ENCODE data around the gene CUBN.

Gene CUBN

DNA sequence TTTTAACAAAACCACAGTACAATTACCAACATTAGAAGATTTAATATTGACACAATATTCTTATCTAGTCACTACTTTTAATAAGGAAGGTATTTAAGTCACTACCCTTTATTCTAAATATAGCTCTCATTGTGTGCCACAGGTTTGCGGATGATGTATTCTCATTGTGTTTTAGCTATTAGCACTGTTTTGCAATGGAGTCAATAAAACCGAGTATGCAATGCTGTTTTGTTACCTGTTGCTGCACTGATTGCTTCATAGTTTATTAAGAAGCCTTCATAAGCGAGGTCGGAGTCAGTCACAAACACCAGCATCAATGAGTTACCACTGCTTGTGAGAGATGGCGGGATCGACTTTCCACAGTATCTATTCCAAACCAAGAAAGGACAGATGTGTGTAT, 64.3 kb downstream of the CUBN start:
- no peak for DNase-seq

DNA sequence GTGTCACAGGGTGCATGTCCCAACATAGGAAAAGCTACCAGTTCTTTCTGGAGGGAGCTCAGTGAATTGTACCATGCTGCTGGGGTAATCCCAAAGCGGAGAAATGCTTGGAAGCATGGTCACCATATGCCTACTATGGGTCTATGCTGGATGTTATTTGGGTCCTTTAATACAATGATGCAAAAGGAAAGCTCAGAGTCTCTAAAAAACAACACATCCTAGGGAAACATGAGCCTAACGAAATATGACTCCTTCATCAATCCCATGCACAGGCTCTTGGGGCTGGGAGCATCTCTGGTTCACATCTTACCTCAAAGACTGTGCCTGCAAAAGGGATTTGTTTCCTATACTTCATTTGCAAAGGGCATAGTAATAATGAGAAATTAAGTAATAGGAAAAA, 65.2 kb downstream of the CUBN start:
- no peak for DNase-seq

GRCh38 chr10:17062955-17063484, 66.6 kb downstream of the CUBN start:
- DNase-seq = no peak

GRCh38 chr10:17062493-17062892, 67.1 kb downstream of the CUBN start:
- DNase-seq = no peak

GRCh38 chr10:17062009-17062408, 67.6 kb downstream of the CUBN start:
- DNase-seq = no peak

DNA sequence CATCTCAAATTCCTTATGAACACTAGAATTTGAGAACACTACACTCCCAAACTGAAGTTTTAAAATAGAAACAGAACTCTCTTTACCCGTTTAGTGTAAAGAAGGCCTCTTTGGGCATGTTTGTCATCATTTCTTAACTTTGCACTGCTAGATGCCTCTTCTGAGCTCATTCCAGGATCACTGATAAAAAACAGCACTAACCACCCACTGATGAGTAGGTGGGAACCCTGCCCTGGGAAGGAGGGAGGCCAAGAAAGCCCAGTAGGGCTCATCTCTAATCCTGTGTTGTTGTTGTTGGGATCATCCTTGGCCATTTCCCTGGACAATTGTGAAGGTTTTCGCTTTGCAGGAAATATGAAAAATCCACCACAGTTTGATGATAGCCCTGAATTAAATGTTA, 68.2 kb downstream of the CUBN start:
- no peak for DNase-seq

DNA sequence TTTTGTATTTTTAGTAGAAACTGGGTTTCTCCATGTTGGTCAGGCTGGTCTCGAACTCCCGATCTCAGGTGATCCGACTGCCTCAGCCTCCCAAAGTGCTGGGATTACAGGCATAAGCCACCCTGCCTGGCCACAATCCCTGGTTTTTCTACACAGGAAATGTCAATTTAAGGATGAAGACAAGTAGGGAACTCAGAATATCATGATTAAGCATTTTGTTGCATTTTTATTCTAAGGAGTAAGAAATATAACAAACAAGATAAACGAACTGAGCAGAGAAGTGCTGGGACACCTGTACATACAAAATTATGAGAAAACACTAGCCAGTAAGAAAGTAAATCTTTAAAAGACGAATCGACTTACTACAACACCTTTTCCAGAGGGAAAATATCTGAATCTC, 69.3 kb downstream of the CUBN start:
- DNase-seq = no peak

DNA sequence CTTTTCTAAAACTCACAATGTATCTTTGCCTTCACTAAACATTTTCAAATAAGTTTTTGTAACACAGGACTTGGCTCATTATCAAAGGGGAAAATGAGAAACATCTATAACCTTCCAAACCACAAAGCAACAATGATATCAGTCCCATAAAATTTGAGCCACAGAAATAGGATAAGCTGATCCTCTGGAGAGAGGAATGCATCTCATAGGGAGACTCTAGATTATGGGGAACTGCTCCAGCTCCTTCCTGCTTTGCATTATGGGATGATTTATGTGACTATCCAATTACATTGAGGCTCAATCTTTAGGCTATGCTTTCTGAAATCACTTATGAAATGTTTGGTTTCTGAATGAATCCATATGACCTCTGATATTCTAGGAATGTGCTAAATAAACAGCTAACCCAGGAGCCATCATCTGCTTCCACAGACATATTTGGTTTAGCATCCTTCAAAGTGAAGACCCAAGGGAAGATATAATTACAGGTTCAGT, 70.4 kb downstream of the CUBN start:
- no peak for DNase-seq

DNA sequence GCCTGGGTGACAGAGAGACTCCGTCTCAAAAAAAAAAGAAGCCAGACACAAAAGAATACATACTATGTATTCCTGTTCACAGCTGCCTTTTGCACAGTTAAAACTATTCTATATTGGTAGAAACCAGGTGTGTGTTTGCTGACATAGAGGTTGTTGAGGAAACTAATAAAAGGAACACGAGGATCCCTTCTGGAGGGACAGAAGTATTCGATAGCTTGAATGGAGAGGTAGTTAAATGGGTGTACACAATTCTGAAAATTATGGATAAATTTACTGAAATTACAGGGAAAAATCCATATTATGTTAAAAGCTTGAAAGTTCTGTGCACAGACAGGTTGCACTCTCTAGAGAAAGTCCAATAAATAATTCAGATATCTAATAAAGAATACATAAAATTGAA, 71.5 kb downstream of the CUBN start:
- DNase-seq = no peak

DNA sequence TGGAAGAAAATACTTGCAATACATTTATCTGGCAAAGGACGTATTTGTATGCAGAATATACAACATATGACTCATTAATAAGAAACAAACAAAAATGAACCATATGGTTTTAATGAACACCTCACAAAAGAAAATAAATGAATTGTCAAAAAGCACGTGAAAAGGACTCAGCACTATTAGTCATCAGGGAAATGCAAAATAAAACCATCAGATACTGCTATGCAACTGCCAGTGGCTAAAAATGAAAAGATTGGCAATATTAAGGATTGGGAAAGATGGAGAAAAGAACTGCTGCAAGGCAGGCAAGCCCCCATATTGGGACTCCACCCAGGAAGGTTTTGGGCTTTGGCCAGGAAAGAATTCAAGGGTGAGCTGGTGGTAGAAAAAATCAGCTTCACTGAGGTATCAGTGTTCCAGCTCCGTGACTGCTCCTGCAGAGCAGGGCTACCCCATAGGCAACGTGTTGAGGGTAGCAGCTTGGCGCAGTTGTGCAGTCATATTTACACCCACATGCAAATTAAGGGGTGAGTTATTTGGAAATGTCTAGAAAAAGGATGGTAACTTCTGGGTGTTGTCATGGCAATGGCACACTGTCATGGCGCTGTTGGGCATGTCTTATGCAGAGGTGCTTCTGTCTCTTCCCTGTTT, 72.7 kb downstream of the CUBN start:
- DNase-seq = no peak

- DNase-seq = no peak
Observed at GRCh38 chr10:17053513-17053912, 76.1 kb downstream of the CUBN start.

DNA sequence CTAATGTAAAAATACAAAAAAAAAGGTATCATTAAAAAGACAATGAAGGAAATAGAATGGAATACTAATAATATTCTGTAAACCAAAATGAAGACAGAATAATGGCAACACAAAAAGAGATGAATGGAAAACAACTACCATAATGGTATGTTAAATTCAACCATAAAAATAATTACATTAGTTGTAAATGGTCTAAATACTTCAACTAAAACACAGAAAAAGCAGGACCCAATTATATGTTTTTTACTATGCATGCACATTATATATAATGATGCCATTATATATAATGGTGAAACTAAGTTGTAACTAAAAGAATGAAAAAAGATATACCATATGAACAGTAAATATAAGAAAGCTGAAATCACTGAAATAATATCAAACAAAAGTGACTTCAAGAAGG, 76.5 kb downstream of the CUBN start:
- DNase-seq = no peak

- no peak for DNase-seq
Observed at GRCh38 chr10:17051851-17052250, 77.8 kb downstream of the CUBN start.

- DNase-seq = no peak
Observed at GRCh38 chr10:17049195-17049594, 80.4 kb downstream of the CUBN start.

DNA sequence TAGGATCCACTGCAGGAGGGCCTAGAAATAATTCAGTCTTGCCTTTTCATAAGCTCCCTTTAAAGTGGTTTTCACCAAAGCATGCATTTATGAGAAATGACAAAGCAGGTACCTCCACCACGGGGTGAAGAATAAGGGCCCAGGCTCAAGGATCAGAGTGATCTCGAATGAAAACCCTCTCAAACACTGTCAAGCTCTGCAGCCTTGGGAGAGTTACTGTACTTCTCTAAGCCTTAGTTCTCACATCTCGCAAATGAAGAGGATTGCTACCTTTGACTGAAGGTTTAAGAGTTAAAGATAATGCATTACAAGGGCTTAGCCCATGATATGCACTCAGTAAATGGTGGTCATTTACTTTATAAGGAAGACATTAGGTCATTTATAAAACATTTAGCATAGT, 81.7 kb downstream of the CUBN start:
- DNase-seq = no peak

DNA sequence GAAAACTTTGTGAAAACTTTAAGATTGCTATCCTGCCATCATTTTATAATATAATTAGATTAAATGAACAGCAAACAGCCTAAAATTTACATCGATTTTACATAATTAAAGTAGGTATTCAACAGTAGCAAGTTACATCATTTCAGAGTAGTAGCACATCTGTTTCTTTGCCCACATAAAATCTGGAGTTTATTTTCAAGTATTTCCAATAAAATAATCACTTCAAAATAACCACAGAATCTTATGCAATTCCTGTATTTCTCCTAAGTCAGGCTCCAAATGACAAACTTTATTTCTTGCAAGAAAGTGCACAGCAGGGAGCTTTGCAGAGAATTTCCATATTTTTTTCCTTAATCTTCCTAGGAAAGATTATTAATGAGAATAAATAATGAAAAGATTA, 82.6 kb downstream of the CUBN start:
- DNase-seq = no peak

- DNase-seq = no peak
Observed at GRCh38 chr10:17043586-17043985, 86.0 kb downstream of the CUBN start.

DNA sequence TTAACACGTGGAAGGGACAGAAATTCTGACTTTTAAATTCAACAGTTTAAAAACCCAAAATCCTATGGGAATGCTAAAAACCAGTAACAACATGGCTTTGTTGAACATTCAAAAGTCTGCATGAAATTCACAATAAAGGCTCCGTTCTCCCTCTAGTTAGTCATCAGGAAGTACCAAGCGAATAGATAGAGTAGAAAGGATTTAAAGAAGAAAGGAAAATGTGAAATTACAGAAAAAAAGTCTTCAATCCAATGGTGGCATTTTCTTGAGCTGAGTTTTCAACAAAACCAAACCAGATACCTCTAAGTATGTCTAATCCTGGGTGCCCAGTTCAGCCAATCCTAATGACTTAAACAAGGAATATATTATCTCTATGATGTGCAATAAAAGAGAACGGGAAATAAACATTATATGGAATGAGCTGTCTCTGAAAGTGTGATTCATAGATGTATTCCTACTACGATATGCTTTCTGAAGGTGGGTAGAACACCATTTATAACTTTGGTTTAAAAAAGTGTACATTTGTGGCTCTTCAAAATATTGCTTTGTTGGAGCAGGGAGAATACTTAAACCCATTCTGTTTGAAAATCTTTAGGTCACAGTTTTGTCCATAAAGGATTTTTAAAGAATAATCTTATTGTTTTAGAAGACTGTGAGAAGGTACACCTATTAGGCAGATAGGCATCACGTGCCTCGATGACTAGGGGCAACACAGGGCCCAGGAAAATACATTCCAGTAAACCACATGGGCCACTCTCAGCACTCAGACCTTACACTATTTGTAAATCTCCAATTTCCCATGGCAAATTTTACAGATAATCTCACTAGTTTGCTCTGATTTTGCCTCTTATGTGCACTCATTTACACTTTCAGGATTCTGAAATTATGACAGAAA, 87.7 kb downstream of the CUBN start:
- no peak for DNase-seq

DNA sequence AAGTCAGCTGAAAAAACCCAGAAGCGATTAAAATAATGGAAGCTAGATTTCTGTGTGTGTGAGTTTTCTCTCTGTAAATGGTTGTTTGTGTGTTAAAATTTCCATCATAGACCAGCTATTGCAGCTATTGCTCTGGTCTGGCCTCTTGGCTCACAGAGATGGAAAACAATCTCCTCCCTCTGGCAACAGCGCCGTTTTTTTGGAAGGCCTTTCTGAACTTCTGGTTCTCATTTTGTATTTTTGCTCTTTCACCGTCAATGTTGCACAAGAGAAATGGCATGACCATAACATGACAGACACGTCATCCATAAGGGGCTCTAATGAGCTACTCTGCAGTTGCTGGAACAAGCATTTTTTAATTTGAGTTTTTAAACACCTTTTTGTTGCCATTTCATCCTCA, 91.0 kb downstream of the CUBN start:
- DNase-seq = no peak

- DNase-seq = no peak
Observed at GRCh38 chr10:17037910-17038309, 91.7 kb downstream of the CUBN start.

GRCh38 chr10:17035446-17035845, 94.2 kb downstream of the CUBN start:
- no peak for DNase-seq

- no peak for DNase-seq
Observed at GRCh38 chr10:17033529-17034260, 95.9 kb downstream of the CUBN start.

Measured in NCI-H2081 treated with DMSO at 0.1 percent for 48 hours (cell line).